HepG2 (cell line): ENCODE measurements around the gene CALCB. TPM values are rescaled to one million over a fixed set of nuclear protein-coding genes. Genes with fewer than 3 reads are reported as not detected.
"Not testable (repeated sequence)": the region's sequence is repeated elsewhere in the genome, so short reads cannot be mapped to it uniquely, and the experiment has no call there.

Experiments
- ATAC-seq: fragments of 200-7000 bp; cut with Tn5 transposase; 3 replicates; pipeline ENCODE4 v1.9.1; 2020; ENCODE audit warnings: mild to moderate bottlenecking, moderate library complexity
- BruUV-seq: library from RNA; stranded (reverse); fragments of 400-500 nt; replicated peaks from 2 replicates; lab custom pipeline; 2021; lab: Mats Ljungman, UMichigan
- CTCF ChIA-PET: fragments of 300-600 bp; formaldehyde crosslinking; extraction: SDS; loops from one replicate; lab custom pipeline; 2021; ENCODE audit warnings: low total read pairs, inconsistent platforms, low intra/inter-chr PET ratio; lab: Yijun Ruan, JAX
- POLR2A ChIA-PET: fragments of 350-600 bp; sonication (Branson Sonifier 250); formaldehyde crosslinking; loops from one replicate; lab custom pipeline; 2020; ENCODE audit warnings: antibody characterized with exemption, inconsistent platforms; lab: Yijun Ruan, JAX
- DNase-seq: peaks from one replicate; pipeline ENCODE4 v3.0.0-alpha.2; 2015; ENCODE audit warnings: low spot score
- FAIRE-seq: peaks from 3 replicates; lab custom pipeline; 2011; peaks lifted over from hg19 to GRCh38; lab: Jason Lieb, UNC
- H2AFZ ChIP-seq: one replicate; pipeline ENCODE4 v1.6.1; 2011; ENCODE audit warnings: low read length, inconsistent platforms
- H3K27ac ChIP-seq: fragments of 300-600 bp; 3 replicates; pipeline ENCODE4 v1.8.0; 2011; ENCODE audit warnings: mixed run types, mild to moderate bottlenecking, mixed read lengths, low read length, inconsistent platforms; ENCODE audit not compliant: insufficient read depth; ENCODE audit errors: extremely low read length
- H3K27me3 ChIP-seq, 2 experiments: fragments of 200-600 bp in 1 of 2; 2 replicates in 1 of 2; 3 replicates in 1 of 2; pipeline versions ENCODE4 v1.6.0 to v1.8.0; 2011; ENCODE audit warnings: low read length in 2 of 2, mild to moderate bottlenecking in 2 of 2, moderate library complexity in 2 of 2, inconsistent platforms in 1 of 2; ENCODE audit not compliant: insufficient read depth in 2 of 2, control insufficient read depth in 1 of 2
- H3K36me3 ChIP-seq, 2 experiments: fragments of 200-600 bp in 1 of 2; replicated peaks in 1 of 2; 2 replicates in 1 of 2; 3 replicates in 1 of 2; pipeline versions ENCODE4 v1.5.1 to v1.8.0; 2011; ENCODE audit warnings: low read length in 2 of 2, inconsistent platforms in 1 of 2; ENCODE audit not compliant: insufficient read depth in 2 of 2, control insufficient read depth in 1 of 2
- H3K4me1 ChIP-seq: 2 replicates; pipeline ENCODE4 v1.5.1; 2012; ENCODE audit warnings: low read length, inconsistent platforms; ENCODE audit not compliant: insufficient read depth
- H3K4me2 ChIP-seq: 2 replicates; pipeline ENCODE4 v1.6.0; 2011; ENCODE audit warnings: low read depth, low read length, inconsistent platforms
- H3K4me3 ChIP-seq, 3 experiments: fragments of 200-600 bp in 1 of 3; sonication (generic), shearing (Covaris generic) in 1 of 3; replicated peaks in 1 of 3; 2 replicates each; pipeline ENCODE4 v1.5.1; 2011 to 2016; ENCODE audit warnings: low read length in 3 of 3, inconsistent platforms in 2 of 3, low read depth in 2 of 3, mild to moderate bottlenecking in 2 of 3, control low read depth in 1 of 3, mixed read lengths in 1 of 3; ENCODE audit not compliant: insufficient read depth in 1 of 3
- H3K79me2 ChIP-seq: one replicate; pipeline ENCODE4 v1.6.1; 2011; ENCODE audit warnings: low read length, inconsistent platforms; ENCODE audit not compliant: insufficient read depth
- H3K9ac ChIP-seq: 2 replicates; pipeline ENCODE4 v1.6.0; 2011; ENCODE audit warnings: mild to moderate bottlenecking, low read depth, low read length, inconsistent platforms; ENCODE audit not compliant: insufficient read depth
- H3K9me3 ChIP-seq: 2 replicates; pipeline ENCODE4 v1.5.1; 2012; ENCODE audit warnings: mild to moderate bottlenecking, low read length
- H4K20me1 ChIP-seq: 2 replicates; pipeline ENCODE4 v1.6.0; 2011; ENCODE audit warnings: inconsistent platforms, mild to moderate bottlenecking, low read length, moderate library complexity; ENCODE audit not compliant: insufficient read depth
- IRF2 ChIP-seq: IDR thresholded peaks from 2 replicates; pipeline ENCODE4 v1.6.1; 2018; ENCODE audit warnings: missing genetic modification reagents, missing compliant biosample characterization
- MTA1 ChIP-seq: sonication (generic); formaldehyde crosslinking; IDR thresholded peaks from 2 replicates; pipeline ENCODE4 v1.4.0; 2020; ENCODE audit warnings: missing genetic modification reagents, mild to moderate bottlenecking, borderline replicate concordance
- RFX1 ChIP-seq: fragments of 450-650 bp; IDR thresholded peaks from 2 replicates; pipeline ENCODE4 v1.6.1; 2017
- RNF2 ChIP-seq: fragments of 450-650 bp; conservative IDR thresholded peaks from 2 replicates; pipeline ENCODE4 v1.6.1; 2016; ENCODE audit warnings: low read depth
- TMF1 ChIP-seq: sonication (generic); formaldehyde crosslinking; IDR thresholded peaks from 2 replicates; pipeline ENCODE4 v1.8.1; 2022; ENCODE audit warnings: low read depth, missing genetic modification reagents
- ZNF780A ChIP-seq: sonication (generic); formaldehyde crosslinking; IDR thresholded peaks from 2 replicates; pipeline ENCODE4 v1.8.0; 2022; ENCODE audit warnings: mild to moderate bottlenecking, missing genetic modification reagents, moderate library complexity
- WGBS: methylation state at CpG from one replicate; pipeline ENCODE4 v1.1.6; 2017; ENCODE audit warnings: low lambda C conversion rate; 5-methylcytosine and 5-hydroxymethylcytosine counted together
- in situ Hi-C: cut with HindIII; loops from 2 replicates; pipeline ENCODE4 v1.10.0; 2017; ENCODE audit warnings: low pct_unique_long_range_greater_than_20kb; ENCODE audit not compliant: extremely low pct_ligation_motif_present
- intact Hi-C: fragments of 100-400 bp; cut with micrococcal nuclease; formaldehyde crosslinking; loops from one replicate; pipeline ENCODE4 v1.10.0; 2022; ENCODE audit not compliant: unreplicated experiment
- polyA plus RNA-seq, 8 experiments: library from polyadenylated mRNA; depleted of rRNA in 3 of 8; stranded (reverse) in 7 of 8; unstranded in 1 of 8; fragments of >200 nt; fragmentation: Illumina TruSeq in 4 of 8; extraction: Trizol in 4 of 8; gene quantifications; 2 replicates each; pipeline versions ENCODE4 v1.2.1 to v1.2.3, GENCODE V29; 2011 to 2016; ENCODE audit warnings: low read depth in 4 of 8, missing spikeins in 1 of 8, mixed read lengths in 1 of 8; ENCODE audit not compliant: insufficient read depth in 1 of 8
- total RNA-seq, 5 experiments: library from RNA; depleted of rRNA; stranded (reverse); fragments of >200 nt; fragmentation: Illumina TruSeq; extraction: Trizol; gene quantifications; 2 replicates each; pipeline ENCODE4 v1.2.3, GENCODE V29; 2016; ENCODE audit warnings: low read depth in 1 of 5
- TF ChIP-seq, protein P1 (sequence below): sonication (generic); formaldehyde crosslinking; IDR thresholded peaks from 2 replicates; pipeline ENCODE4 v1.8.1; 2023; ENCODE audit warnings: missing genetic modification reagents, inconsistent platforms, borderline replicate concordance
- TF ChIP-seq, protein P2 (sequence below): sonication (generic); formaldehyde crosslinking; IDR thresholded peaks from 2 replicates; pipeline ENCODE4 v1.8.1; 2023; ENCODE audit warnings: mild to moderate bottlenecking, inconsistent platforms, moderate library complexity, missing genetic modification reagents, borderline replicate concordance
- TF ChIP-seq, protein P3 (sequence below): IDR thresholded peaks from 2 replicates; pipeline ENCODE4 v1.6.1; 2016; ENCODE audit warnings: mild to moderate bottlenecking, missing biosample characterization, missing genetic modification reagents

Gene CALCB
- total and polyA plus RNA-seq, 2 of the 13 experiments (the other 11 are each of a cell fraction or from before 2014, with no cell fraction given), result not detected

DNA sequence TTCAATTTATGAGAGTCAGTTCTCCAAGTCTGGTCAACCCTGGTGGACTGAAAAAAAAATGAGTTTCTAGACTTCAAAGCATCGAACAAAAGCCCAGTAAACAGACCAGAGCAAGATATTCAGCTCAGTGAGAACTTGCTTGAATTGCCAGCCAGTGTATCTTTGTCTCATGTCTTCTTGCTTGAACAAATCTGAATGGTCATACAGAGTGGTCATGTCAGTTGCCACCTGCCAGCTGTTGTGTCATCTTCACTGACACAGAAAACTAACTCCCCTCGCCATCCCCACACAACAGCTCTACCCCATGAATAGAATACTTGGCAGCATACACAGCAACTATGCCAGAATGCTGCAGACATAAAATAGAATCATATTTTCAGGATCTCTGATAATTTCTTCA is 27.5 kb upstream of the CALCB start:
- no peak overlapping the region for H2AFZ ChIP-seq
- no TSS peak for BruUV-seq
- in situ Hi-C loops, result no loop called here
- FAIRE-seq (no peak), ATAC-seq (no peak), DNase-seq (no peak)
- no peak overlapping the region for H3K4me2 ChIP-seq
- no peak overlapping the region for H3K9ac ChIP-seq
- no peaks in the 10 kb centered on the region for H3K9me3 ChIP-seq
- no peaks in the 10 kb centered on the region for H3K36me3 ChIP-seq
- H3K4me3 ChIP-seq, result no peak overlapping the region
- WGBS, result 8% methylated on average over 2 of the region's 2 CpGs
- ChIA-PET CTCF (no interaction called here), POLR2A (no interaction called here)
- H3K4me1 ChIP-seq, result no peaks in the 10 kb centered on the region
- H4K20me1 ChIP-seq, result no peaks in the 10 kb centered on the region
- TF ChIP-seq, protein P1, sequence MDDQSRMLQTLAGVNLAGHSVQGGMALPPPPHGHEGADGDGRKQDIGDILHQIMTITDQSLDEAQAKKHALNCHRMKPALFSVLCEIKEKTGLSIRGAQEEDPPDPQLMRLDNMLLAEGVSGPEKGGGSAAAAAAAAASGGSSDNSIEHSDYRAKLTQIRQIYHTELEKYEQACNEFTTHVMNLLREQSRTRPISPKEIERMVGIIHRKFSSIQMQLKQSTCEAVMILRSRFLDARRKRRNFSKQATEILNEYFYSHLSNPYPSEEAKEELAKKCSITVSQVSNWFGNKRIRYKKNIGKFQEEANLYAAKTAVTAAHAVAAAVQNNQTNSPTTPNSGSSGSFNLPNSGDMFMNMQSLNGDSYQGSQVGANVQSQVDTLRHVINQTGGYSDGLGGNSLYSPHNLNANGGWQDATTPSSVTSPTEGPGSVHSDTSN, result no peak
- no peak for TF ChIP-seq RFX1
- TF ChIP-seq, protein P2, sequence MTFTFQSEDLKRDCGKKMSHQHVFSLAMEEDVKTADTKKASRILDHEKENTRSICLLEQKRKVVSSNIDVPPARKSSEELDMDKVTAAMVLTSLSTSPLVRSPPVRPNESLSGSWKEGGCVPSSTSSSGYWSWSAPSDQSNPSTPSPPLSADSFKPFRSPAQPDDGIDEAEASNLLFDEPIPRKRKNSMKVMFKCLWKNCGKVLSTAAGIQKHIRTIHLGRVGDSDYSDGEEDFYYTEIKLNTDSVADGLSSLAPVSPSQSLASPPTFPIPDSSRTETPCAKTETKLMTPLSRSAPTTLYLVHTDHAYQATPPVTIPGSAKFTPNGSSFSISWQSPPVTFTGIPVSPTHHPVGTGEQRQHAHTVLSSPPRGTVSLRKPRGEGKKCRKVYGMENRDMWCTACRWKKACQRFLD (CRISPR knock-in tag), result no peak
- no peak for TF ChIP-seq IRF2 (CRISPR knock-in tag)
- TF ChIP-seq ZNF780A (CRISPR knock-in tag), result no peak
- TF ChIP-seq RNF2, result no peak
- no peak for TF ChIP-seq MTA1 (CRISPR knock-in tag)
- TF ChIP-seq, protein P3, sequence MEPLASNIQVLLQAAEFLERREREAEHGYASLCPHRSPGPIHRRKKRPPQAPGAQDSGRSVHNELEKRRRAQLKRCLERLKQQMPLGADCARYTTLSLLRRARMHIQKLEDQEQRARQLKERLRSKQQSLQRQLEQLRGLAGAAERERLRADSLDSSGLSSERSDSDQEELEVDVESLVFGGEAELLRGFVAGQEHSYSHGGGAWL (CRISPR knock-in tag), result no peak
- TF ChIP-seq TMF1 (CRISPR knock-in tag), result no peak
- intact Hi-C loops, result no loop called here
- no peaks in the 10 kb centered on the region for H3K79me2 ChIP-seq
- no peak overlapping the region for H3K27ac ChIP-seq
- H3K27me3 ChIP-seq, result no peaks in the 10 kb centered on the region

DNA sequence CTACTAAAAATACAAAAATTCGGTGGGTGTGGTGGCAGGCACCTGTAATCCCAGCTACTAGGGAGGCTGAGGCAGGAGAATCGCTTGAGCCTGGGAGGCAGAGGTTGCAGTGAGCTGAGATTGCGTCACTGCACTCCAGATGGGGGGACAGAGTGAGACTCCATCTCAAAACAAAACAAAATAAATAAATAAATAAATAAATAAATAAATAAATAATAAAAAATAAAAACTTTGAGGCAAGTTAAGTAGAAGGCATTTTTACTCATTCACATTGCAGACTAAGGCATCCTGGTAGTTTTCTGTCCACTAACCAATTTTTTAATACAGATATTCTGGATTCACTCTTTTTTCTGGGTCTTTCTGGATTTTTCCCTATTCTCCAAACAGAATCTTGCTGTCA is 26.7 kb upstream of the CALCB start:
- H3K4me2 ChIP-seq, BruUV-seq, H2AFZ ChIP-seq, H3K36me3 ChIP-seq, H3K4me3 ChIP-seq, H3K4me1 ChIP-seq, H3K9ac ChIP-seq, ATAC-seq, POLR2A ChIA-PET, FAIRE-seq, H3K79me2 ChIP-seq, in situ Hi-C loops, CTCF ChIA-PET, DNase-seq, H3K27me3 ChIP-seq, H3K9me3 ChIP-seq, H3K27ac ChIP-seq, intact Hi-C loops, H4K20me1 ChIP-seq: not testable (repeated sequence)
- WGBS, result 34% methylated on average over 3 of the region's 3 CpGs
